Spleen (tissue), 7 donors: ENCODE results near the gene GNG5.

ENCODE experiments used
- POLR2AphosphoS5 ChIP-seq, 3 donors: sonication (generic); formaldehyde crosslinking; IDR thresholded peaks; one replicate each; pipeline ENCODE4 v1.5.1; 2017; ENCODE audit warnings: antibody characterized with exemption in 3 of 3
- TF ChIP-seq, protein P1 (sequence below), 11 experiments: fragments of 200-600 bp in 7 of 11; fragments of 450-650 bp in 4 of 11; sonication (generic) in 4 of 11; IDR thresholded peaks in 8 of 11; conservative IDR thresholded peaks in 3 of 11; 1 replicate in 7 of 11; 2 replicates in 4 of 11; pipeline versions ENCODE4 v1.4.0 to v1.8.0; 2016 to 2021; ENCODE audit warnings: antibody characterized with exemption in 11 of 11, inconsistent platforms in 4 of 11, mild to moderate bottlenecking in 1 of 11
- donor health status: DM: no; HTN: no; CAD: no; lungs with moderate emphysema.
- donor health status: DM: no; HTN: no; CAD: no.
- donor health status: DM: no; HTN: no; CAD: no.

DNA sequence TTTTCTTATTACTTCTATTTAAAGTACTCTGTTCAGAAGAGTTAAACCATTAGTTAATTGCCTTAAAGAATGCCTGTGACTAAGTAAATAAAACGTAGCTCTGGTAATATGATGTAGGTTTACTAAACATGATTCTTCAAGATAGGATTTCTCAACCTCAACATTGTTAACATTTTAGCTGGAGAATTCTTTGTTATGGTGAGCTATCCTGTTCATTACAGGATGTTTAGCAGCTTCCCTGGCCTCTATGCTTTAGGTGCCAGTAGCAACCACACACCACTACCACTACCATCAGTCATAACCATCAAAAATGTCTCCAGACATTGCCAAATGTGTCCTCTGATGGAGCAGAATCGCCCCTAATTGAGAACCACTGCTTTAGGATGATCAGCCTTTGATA lies 16.6 kb downstream of the GNG5 start:
- TF ChIP-seq, protein P1, sequence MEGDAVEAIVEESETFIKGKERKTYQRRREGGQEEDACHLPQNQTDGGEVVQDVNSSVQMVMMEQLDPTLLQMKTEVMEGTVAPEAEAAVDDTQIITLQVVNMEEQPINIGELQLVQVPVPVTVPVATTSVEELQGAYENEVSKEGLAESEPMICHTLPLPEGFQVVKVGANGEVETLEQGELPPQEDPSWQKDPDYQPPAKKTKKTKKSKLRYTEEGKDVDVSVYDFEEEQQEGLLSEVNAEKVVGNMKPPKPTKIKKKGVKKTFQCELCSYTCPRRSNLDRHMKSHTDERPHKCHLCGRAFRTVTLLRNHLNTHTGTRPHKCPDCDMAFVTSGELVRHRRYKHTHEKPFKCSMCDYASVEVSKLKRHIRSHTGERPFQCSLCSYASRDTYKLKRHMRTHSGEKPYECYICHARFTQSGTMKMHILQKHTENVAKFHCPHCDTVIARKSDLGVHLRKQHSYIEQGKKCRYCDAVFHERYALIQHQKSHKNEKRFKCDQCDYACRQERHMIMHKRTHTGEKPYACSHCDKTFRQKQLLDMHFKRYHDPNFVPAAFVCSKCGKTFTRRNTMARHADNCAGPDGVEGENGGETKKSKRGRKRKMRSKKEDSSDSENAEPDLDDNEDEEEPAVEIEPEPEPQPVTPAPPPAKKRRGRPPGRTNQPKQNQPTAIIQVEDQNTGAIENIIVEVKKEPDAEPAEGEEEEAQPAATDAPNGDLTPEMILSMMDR (IDR thresholded peaks at IDR 0.05 in 8 of 11, conservative IDR thresholded peaks at IDR 0.05 in 3 of 11): no peak
- TF ChIP-seq POLR2AphosphoS5 (IDR thresholded peaks at IDR 0.05): no peak
